NCI-H2171 (cell line): ENCODE measurements around the gene SEC11A.
"Not testable (repeated sequence)": the region's sequence is repeated elsewhere in the genome, so short reads cannot be mapped to it uniquely, and the experiment has no call there.

Experiments
- DNase-seq: peaks from one replicate; lab custom pipeline; 2025; lab: John Stamatoyannopoulos, UW

The SEC11A gene

GRCh38 chr15:84642640-84643039 is 73.3 kb downstream of the SEC11A start:
- DNase-seq = not testable (repeated sequence)

DNA sequence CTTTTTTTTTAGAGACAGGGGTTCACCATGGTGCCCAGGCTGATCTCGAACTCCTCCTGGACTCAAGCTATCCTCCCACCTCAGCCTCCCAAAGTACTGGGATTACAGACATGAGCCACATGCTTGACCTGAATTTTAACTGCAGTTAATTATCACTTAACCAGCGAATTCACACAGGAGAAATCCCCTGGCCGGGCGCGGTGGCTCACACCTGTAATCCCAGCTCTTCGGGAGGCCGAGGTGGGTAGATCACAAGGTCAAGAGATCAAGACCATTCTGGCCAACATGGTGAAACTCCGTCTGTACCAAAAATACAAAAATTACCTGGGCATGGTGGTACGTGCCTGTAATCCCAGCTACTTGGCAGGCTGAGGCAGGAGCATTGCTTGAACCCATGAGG is 74.1 kb downstream of the SEC11A start:
- DNase-seq = not testable (repeated sequence)

DNA sequence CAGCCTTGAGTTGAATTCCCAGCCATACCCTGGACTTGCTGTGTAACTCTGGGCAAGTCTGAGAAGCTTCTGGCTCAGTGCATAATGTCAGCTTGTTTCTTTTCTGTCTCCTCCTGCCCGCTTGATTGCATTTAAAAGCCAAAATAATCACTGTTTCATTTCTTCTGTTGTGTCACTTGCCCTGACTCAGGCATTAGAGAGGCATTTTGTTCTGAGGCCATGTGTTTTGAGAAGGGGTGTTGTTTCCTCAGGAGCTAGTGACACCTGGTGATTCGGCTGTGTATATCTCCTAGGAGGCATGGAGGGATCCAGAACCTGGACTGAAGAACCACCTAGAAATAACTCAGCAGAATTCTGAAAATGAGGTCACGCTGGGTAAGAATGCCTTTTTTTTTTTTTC is 77.8 kb downstream of the SEC11A start:
- no peak for DNase-seq

GRCh38 chr15:84634228-84634837 is 81.6 kb downstream of the SEC11A start:
- DNase-seq = no peak

DNA sequence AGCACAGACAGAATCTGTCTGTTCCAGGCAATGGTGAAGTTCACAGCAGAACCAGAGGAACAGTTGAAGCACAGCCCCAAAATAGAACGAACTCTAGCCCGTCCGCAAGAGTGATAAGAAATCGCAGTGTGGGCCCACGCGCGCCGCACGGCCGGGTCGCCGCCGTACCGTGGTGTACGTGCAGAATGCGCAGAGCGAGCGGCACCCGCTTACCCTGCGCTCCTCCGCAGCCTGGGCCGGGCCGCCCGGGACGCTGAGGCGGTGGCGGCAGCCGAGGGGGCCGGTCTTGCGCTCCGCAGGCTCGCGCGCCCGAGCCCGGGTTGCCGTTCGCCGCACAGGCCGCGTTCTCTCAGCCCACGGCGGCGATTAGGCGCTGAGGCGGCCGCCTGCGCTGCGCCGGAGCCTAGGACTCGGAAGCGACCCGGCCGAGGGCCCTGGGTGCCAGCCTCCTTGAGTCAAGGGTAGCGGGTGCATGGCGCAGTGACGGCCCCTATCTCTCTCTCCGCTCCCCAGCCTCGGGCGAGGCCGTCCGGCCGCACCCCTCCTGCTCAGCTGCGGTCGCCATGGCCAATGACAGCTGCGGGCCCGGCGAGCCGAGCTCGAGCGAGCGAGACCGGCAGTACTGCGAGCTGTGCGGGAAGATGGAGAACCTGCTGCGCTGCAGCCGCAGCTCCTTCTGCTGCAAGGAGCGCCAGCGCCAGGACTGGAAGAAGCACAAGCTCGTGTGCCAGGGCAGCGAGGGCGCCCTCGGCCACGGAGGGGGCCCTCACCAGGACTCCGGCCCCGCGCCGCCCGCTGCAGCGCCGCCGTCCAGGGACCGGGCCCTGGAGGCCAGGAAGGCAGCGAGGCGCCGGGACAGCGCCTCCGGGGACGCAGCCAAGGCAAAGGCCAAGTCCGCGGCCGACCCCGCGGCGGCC is 82.4 kb downstream of the SEC11A start:
- peak; percentile 39 for DNase-seq

- no peak for DNase-seq
Observed at GRCh38 chr15:84631706-84632272, 84.2 kb downstream of the SEC11A start.

DNA sequence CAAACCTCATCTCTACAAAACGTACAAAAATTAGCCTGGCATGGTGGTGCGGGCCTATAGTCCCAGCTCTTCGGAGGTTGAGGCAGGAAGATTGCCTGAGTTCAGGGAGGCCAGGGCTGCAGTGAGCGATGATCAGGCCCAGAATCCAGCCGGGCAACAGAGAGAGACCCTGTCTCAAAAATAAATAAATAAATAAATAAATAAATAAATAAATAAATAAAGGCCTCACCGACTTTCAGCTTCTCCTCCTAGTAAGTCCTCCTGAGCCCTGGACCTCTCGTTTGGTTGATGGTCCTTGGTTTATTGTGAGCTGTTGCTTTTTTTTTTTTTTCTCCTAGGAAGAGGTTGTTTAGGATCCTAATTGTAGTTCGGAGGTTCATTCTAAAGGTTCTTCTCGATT is 86.9 kb downstream of the SEC11A start:
- no peak for DNase-seq

DNA sequence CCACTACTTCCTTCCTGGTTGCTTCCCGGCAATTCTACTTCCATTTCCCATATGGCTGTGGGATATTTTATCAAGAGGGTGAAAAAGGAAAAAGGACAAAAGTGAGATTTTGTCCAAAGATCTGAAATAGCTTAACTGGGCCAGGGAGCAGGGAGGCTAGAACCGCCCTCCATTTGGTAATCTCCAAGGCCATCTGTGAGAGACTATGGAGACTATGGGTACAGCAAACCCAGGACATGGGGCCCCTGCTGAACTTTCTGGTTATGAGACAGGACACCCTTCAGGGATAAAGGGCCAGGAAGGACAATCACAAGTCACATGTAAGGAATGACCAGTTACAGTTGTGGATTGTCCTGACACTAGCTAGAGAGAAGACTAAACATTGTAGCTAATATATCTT is 90.8 kb downstream of the SEC11A start:
- DNase-seq = no peak

DNA sequence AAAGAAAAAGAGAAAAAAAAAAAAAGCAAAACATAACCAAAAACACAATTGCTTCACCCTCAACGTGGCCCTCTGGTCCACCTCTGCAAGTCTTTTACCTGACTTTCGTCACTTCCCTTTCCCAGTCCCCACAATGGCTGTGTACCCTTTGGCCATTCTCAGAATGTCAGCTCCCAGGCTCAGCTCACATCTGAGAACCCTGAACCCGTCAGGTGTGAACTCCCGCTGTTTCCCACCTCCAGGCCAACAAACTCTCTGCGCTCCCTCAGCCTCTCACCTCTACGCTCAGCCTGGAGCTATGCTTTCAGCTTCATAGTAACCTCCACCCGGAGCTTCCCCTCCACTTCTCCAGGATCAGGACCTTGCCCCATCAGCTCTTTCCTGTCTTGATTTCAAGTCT is 91.6 kb downstream of the SEC11A start:
- DNase-seq = no peak

DNA sequence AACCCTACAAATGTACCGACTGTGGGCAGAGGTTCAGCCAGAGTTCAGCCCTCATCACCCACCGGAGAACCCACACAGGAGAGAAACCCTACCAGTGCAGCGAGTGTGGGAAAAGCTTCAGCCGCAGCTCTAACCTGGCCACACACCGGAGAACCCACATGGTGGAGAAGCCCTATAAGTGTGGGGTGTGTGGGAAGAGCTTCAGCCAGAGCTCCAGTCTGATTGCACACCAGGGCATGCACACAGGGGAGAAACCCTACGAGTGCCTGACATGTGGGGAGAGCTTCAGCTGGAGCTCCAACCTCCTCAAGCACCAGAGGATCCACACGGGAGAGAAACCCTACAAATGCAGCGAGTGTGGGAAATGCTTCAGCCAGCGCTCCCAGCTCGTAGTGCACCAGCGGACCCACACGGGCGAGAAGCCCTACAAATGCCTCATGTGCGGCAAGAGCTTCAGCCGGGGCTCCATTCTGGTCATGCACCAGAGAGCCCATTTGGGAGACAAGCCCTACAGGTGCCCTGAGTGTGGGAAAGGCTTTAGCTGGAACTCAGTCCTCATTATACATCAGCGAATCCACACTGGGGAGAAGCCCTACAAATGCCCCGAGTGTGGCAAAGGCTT is 94.5 kb downstream of the SEC11A start:
- no peak for DNase-seq

DNA sequence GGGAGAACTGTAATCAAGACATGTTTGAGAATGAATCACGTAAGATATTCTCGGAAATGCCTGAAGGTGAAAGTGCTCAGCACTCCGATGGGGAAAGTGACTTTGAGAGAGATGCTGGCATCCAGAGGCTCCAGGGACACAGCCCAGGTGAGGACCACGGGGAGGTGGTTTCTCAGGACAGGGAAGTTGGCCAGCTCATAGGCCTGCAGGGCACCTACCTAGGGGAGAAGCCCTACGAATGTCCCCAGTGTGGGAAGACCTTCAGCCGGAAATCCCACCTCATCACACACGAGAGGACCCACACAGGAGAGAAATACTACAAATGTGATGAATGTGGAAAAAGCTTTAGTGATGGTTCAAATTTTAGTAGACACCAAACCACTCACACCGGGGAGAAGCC is 95.3 kb downstream of the SEC11A start:
- no peak for DNase-seq
